ENCODE results near the gene ZNF385D. TPM values are rescaled to one million over a fixed set of nuclear protein-coding genes. Genes with fewer than 3 reads are reported as not detected.
A peak's percentile ranks its signal among the peaks of the same experiment; 100 is the strongest.
"Not testable (repeated sequence)": the region's sequence is repeated elsewhere in the genome, so short reads cannot be mapped to it uniquely, and the experiment has no call there.

ZNF385D gene
- total RNA-seq, 4 donors from 2014 or later: 0.49 to 2.2 (median 1.5) TPM

GRCh38 chr3:21487520-21487919 lies 263.5 kb downstream of the ZNF385D start:
- no peak for DNase-seq
- no peak overlapping the region for H3K27ac ChIP-seq

GRCh38 chr3:21486024-21486935 lies 264.7 kb downstream of the ZNF385D start:
- not testable (repeated sequence) for H3K36me3 ChIP-seq, DNase-seq

More at GRCh38 chr3:21487520-21487919, 263.5 kb downstream of the ZNF385D start:
- WGBS, 2 donors: 51 to 89% methylated on average over 1 of the region's 1 CpG
- no peak overlapping the region for H3K4me3 ChIP-seq (replicated peaks in 1 of 3)
- no peaks in the 10 kb centered on the region for H3K36me3 ChIP-seq
- TF ChIP-seq POLR2A (IDR thresholded peaks at IDR 0.05) (no peak), CTCF (IDR thresholded peaks at IDR 0.05) (no peak)
- intact Hi-C loops (cut with DNase I): loop anchor here (10.0 kb wide), 1 partner anchor 983 kb away; no protein-coding TSS in a partner anchor
- no peaks in the 10 kb centered on the region for H3K27me3 ChIP-seq
- H3K4me1 ChIP-seq: no peaks in the 10 kb centered on the region
- H3K9me3 ChIP-seq: no peaks in the 10 kb centered on the region

GRCh38 chr3:21484828-21485144 lies 266.2 kb downstream of the ZNF385D start:
- intact Hi-C loops (cut with DNase I): loop anchor here (10.0 kb wide), 1 partner anchor 980 kb away; no protein-coding TSS in a partner anchor
- TF ChIP-seq POLR2A (IDR thresholded peaks at IDR 0.05) (no peak), CTCF (IDR thresholded peaks at IDR 0.05) (no peak)

More at GRCh38 chr3:21486024-21486935, 264.7 kb downstream of the ZNF385D start:
- H3K27me3 ChIP-seq; H3K4me3 ChIP-seq (replicated peaks in 1 of 3); H3K27ac ChIP-seq; H3K9me3 ChIP-seq; H3K4me1 ChIP-seq: not testable (repeated sequence)
- WGBS, 2 donors: 66 to 88% methylated on average over 1 to 2 of the region's 4 CpGs
- intact Hi-C loops (cut with DNase I): loop anchor here (10.0 kb wide), 1 partner anchor 981 kb away; no protein-coding TSS in a partner anchor

GRCh38 chr3:21484057-21484827 lies 266.8 kb downstream of the ZNF385D start:
- no peaks in the 10 kb centered on the region for H3K9me3 ChIP-seq
- no peak overlapping the region for H3K27ac ChIP-seq
- WGBS, 2 donors: 52 to 53% methylated on average over 5 of the region's 5 CpGs
- no peaks in the 10 kb centered on the region for H3K4me1 ChIP-seq
- H3K4me3 ChIP-seq (replicated peaks in 1 of 3): no peak overlapping the region
- no peaks in the 10 kb centered on the region for H3K27me3 ChIP-seq
- intact Hi-C loops (cut with DNase I): loop anchor here (10.0 kb wide), 1 partner anchor 979 kb away; no protein-coding TSS in a partner anchor
- TF ChIP-seq CTCF (IDR thresholded peaks at IDR 0.05) (peak in 4 of 6 experiments; percentile 9 to 68 (median 62)), POLR2A (IDR thresholded peaks at IDR 0.05) (no peak)
- peak; percentile 59 to 72 for DNase-seq
- H3K36me3 ChIP-seq: no peaks in the 10 kb centered on the region

More at GRCh38 chr3:21484828-21485144, 266.2 kb downstream of the ZNF385D start:
- Histone ChIP-seq H3K9me3 (no peaks in the 10 kb centered on the region), H3K27me3 (no peaks in the 10 kb centered on the region), H3K27ac (no peak overlapping the region), H3K4me1 (no peaks in the 10 kb centered on the region), H3K4me3 (replicated peaks in 1 of 3) (no peak overlapping the region), H3K36me3 (no peaks in the 10 kb centered on the region)
- WGBS, 2 donors: 76 to 88% methylated on average over 1 of the region's 1 CpG
- no peak for DNase-seq

GRCh38 chr3:21481991-21482390 lies 269.0 kb downstream of the ZNF385D start:
- intact Hi-C loops (cut with DNase I): loop anchor here (10.0 kb wide), 1 partner anchor 977 kb away; no protein-coding TSS in a partner anchor
- no peaks in the 10 kb centered on the region for H3K4me1 ChIP-seq
- DNase-seq: no peak
- TF ChIP-seq CTCF (IDR thresholded peaks at IDR 0.05): no peak
- no peak for TF ChIP-seq POLR2A (IDR thresholded peaks at IDR 0.05)
- no peaks in the 10 kb centered on the region for H3K9me3 ChIP-seq
- H3K27ac ChIP-seq: no peak overlapping the region
- H3K4me3 ChIP-seq (replicated peaks in 1 of 3): no peak overlapping the region
- H3K36me3 ChIP-seq: no peaks in the 10 kb centered on the region
- WGBS, 2 donors: 89 to 92% methylated on average over 1 of the region's 1 CpG
- no peaks in the 10 kb centered on the region for H3K27me3 ChIP-seq

Data from thyroid gland (tissue), 4 donors.